SK-N-SH (cell line): Measurements from ENCODE around the gene CFAP299. TPM values are rescaled to one million over a fixed set of nuclear protein-coding genes. Genes with fewer than 3 reads are reported as not detected.

Source experiments
- CTCF ChIA-PET: fragments of 300-600, 350-600 bp; formaldehyde crosslinking; extraction: SDS; loops from one replicate; lab custom pipeline; 2021; lab: Yijun Ruan, JAX
- POLR2A ChIA-PET: fragments of 350-600 bp; sonication (Branson Sonifier 250); formaldehyde crosslinking; extraction: SDS; loops from one replicate; lab custom pipeline; 2020; ENCODE audit warnings: antibody characterized with exemption, inconsistent platforms; lab: Yijun Ruan, JAX
- DNase-seq: peaks from one replicate; pipeline ENCODE4 v3.0.0; 2012
- H2AFZ ChIP-seq: fragments of 200-600 bp; sonication (generic); 2 replicates; pipeline ENCODE4 v1.8.1; 2016; ENCODE audit warnings: antibody characterized with exemption, mild to moderate bottlenecking, low read depth
- H3F3A ChIP-seq: fragments of 200-600 bp; sonication (generic); replicated peaks from 2 replicates; pipeline ENCODE3; 2016; ENCODE audit warnings: antibody characterized with exemption, mild to moderate bottlenecking; ENCODE audit not compliant: insufficient read depth
- H3K27ac ChIP-seq, 2 experiments: fragments of 200-500 bp in 1 of 2; fragments of 200-600 bp in 1 of 2; sonication (Bioruptor generic) in 1 of 2; sonication (generic), shearing (Covaris generic) in 1 of 2; 2 replicates each; pipeline versions ENCODE4 v1.5.1 to v1.6.1; 2014 to 2016; ENCODE audit warnings: low read depth in 2 of 2, inconsistent platforms in 1 of 2, low read length in 1 of 2, mild to moderate bottlenecking in 1 of 2, mixed read lengths in 1 of 2
- H3K27me3 ChIP-seq: fragments of 200-600 bp; sonication (generic), shearing (Covaris generic); 2 replicates; pipeline ENCODE4 v1.6.1; 2016; ENCODE audit warnings: mixed run types; ENCODE audit not compliant: insufficient read depth
- H3K36me3 ChIP-seq, 2 experiments: fragments of 200-500 bp in 1 of 2; fragments of 200-600 bp in 1 of 2; sonication (Bioruptor generic) in 1 of 2; sonication (generic) in 1 of 2; replicated peaks in 1 of 2; 2 replicates each; pipeline versions ENCODE3 to v1.5.1; 2014 to 2016; ENCODE audit warnings: low read length in 1 of 2, mild to moderate bottlenecking in 1 of 2; ENCODE audit not compliant: insufficient read depth in 2 of 2, control insufficient read depth in 1 of 2
- H3K4me1 ChIP-seq, 2 experiments: fragments of 200-500 bp in 1 of 2; fragments of 200-600 bp in 1 of 2; sonication (Bioruptor generic) in 1 of 2; sonication (generic), shearing (Covaris generic) in 1 of 2; 2 replicates each; pipeline versions ENCODE4 v1.5.1 to v1.6.1; 2014 to 2016; ENCODE audit warnings: low read depth in 1 of 2, low read length in 1 of 2, mixed run types in 1 of 2; ENCODE audit not compliant: insufficient read depth in 2 of 2, control insufficient read depth in 1 of 2
- H3K4me2 ChIP-seq: fragments of 200-600 bp; sonication (generic), shearing (Covaris generic); 2 replicates; pipeline ENCODE4 v1.6.1; 2017; ENCODE audit warnings: mixed run types
- H3K4me3 ChIP-seq, 2 experiments: fragments of 200-500 bp in 1 of 2; fragments of 200-600 bp in 1 of 2; sonication (Bioruptor generic) in 1 of 2; sonication (generic), shearing (Covaris generic) in 1 of 2; 2 replicates each; pipeline versions ENCODE4 v1.5.1 to v1.8.1; 2014 to 2016; ENCODE audit warnings: low read depth in 2 of 2, inconsistent platforms in 1 of 2, low read length in 1 of 2, mild to moderate bottlenecking in 1 of 2, mixed read lengths in 1 of 2, moderate library complexity in 1 of 2
- H3K79me2 ChIP-seq: fragments of 200-600 bp; sonication (generic); 2 replicates; pipeline ENCODE4 v1.8.1; 2017; ENCODE audit warnings: mild to moderate bottlenecking; ENCODE audit not compliant: insufficient read depth
- H3K9ac ChIP-seq: fragments of 200-600 bp; sonication (generic); 2 replicates; pipeline ENCODE4 v1.6.1; 2017; ENCODE audit warnings: mixed run types
- H3K9me2 ChIP-seq: fragments of 200-600 bp; sonication (generic); 2 replicates; pipeline ENCODE4 v1.6.1; 2017; ENCODE audit warnings: mixed run types
- H3K9me3 ChIP-seq: fragments of 200-600 bp; sonication (generic); 2 replicates; pipeline ENCODE4 v1.6.1; 2017; ENCODE audit warnings: mixed run types, mild to moderate bottlenecking, moderate library complexity
- H4K20me1 ChIP-seq: fragments of 200-600 bp; sonication (generic); 2 replicates; pipeline ENCODE4 v1.6.1; 2017; ENCODE audit warnings: mild to moderate bottlenecking, mixed run types; ENCODE audit not compliant: insufficient read depth
- CHD2 ChIP-seq: fragments of 150-350 bp; IDR thresholded peaks from 2 replicates; pipeline ENCODE4 v1.6.1; 2018; ENCODE audit warnings: low read length; ENCODE audit not compliant: partially characterized antibody
- ELF1 ChIP-seq: IDR thresholded peaks from 2 replicates; pipeline ENCODE4 v1.4.0; 2012
- EZH2phosphoT487 ChIP-seq: fragments of 200-600 bp; sonication (generic); IDR thresholded peaks from 2 replicates; pipeline ENCODE4 v1.6.1; 2017; ENCODE audit warnings: low read depth, mixed run types, mild to moderate bottlenecking, antibody characterized with exemption, moderate library complexity, borderline replicate concordance
- GABPA ChIP-seq: IDR thresholded peaks from 2 replicates; pipeline ENCODE4 v1.4.0; 2012; ENCODE audit warnings: low read depth, mild to moderate bottlenecking
- JUND ChIP-seq: IDR thresholded peaks from 2 replicates; pipeline ENCODE4 v1.4.0; 2012
- MEF2A ChIP-seq: IDR thresholded peaks from 2 replicates; pipeline ENCODE4 v1.4.0; 2012; ENCODE audit warnings: low read depth, borderline replicate concordance
- MXI1 ChIP-seq: IDR thresholded peaks from 2 replicates; pipeline ENCODE4 v1.6.1; 2012; ENCODE audit warnings: mild to moderate bottlenecking, low read depth, low read length, improper control_type of control experiment
- NRF1 ChIP-seq: IDR thresholded peaks from 2 replicates; pipeline ENCODE4 v1.6.1; 2012; ENCODE audit warnings: low read depth, mild to moderate bottlenecking, low read length
- POLR2AphosphoS5 ChIP-seq: IDR thresholded peaks from 2 replicates; pipeline ENCODE4 v1.6.1; 2012; ENCODE audit warnings: low read depth, low read length
- RAD21 ChIP-seq: IDR thresholded peaks from 2 replicates; pipeline ENCODE4 v1.6.1; 2012; ENCODE audit warnings: mild to moderate bottlenecking, low read length
- SIN3A ChIP-seq: IDR thresholded peaks from 2 replicates; pipeline ENCODE4 v1.6.1; 2012; ENCODE audit warnings: low read depth, mild to moderate bottlenecking, low read length, moderate library complexity, borderline replicate concordance
- polyA plus RNA-seq, 3 experiments: library from polyadenylated mRNA; depleted of rRNA; stranded (reverse); fragments of >200 nt; gene quantifications; 2 replicates each; pipeline ENCODE4 v1.2.3, GENCODE V29; 2012
- TF ChIP-seq, protein P1 (sequence below): IDR thresholded peaks from 2 replicates; pipeline ENCODE4 v1.4.0; 2012; ENCODE audit warnings: low read depth
- TF ChIP-seq, protein P2 (sequence below): IDR thresholded peaks from 2 replicates; pipeline ENCODE4; 2012
- TF ChIP-seq, protein P3 (sequence below): fragments of 150-350 bp; IDR thresholded peaks from 2 replicates; pipeline ENCODE4 v1.6.1; 2017; ENCODE audit warnings: antibody characterized with exemption, low read length, low read depth, borderline replicate concordance
- TF ChIP-seq, protein P4 (sequence below): IDR thresholded peaks from 2 replicates; pipeline ENCODE4 v1.6.1; 2012; ENCODE audit warnings: mild to moderate bottlenecking, low read depth, low read length, moderate library complexity

The CFAP299 gene
- polyA plus RNA-seq, 1 of the 3 experiments (the other 2 are of a cell fraction), result 1.2 TPM

DNA sequence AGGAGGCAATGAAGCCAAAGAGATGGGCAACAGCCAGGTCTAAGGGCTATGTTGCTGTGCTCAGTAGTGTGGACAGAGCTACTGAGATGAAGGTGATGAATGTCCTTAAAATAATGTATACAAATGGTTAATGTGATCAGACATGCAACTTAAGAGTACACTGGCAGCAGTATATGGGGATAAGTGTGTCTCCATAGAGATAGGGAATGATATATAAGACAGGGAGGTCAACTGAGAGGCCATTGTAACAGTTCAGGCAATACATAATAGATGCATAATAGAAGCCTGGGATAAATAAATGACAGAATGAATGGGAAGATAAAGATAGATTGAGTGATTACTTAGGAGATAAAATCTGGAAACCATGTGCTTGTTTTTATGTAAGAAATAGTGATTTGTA lies 250.0 kb downstream of the CFAP299 start:
- no peaks in the 10 kb centered on the region for H3K79me2 ChIP-seq
- H3K27me3 ChIP-seq, result no peaks in the 10 kb centered on the region
- POLR2A ChIA-PET, result no interaction called here
- no peak overlapping the region for H3K4me2 ChIP-seq
- no peaks in the 10 kb centered on the region for H3K9me2 ChIP-seq
- no peaks in the 10 kb centered on the region for H3K4me1 ChIP-seq
- TF ChIP-seq POLR2AphosphoS5 (no peak), NRF1 (no peak), MXI1 (no peak), MEF2A (no peak), ELF1 (no peak), CHD2 (no peak), EZH2phosphoT487 (no peak), RAD21 (no peak), SIN3A (no peak), JUND (no peak), GABPA (no peak)
- TF ChIP-seq, protein P1, sequence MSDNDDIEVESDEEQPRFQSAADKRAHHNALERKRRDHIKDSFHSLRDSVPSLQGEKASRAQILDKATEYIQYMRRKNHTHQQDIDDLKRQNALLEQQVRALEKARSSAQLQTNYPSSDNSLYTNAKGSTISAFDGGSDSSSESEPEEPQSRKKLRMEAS, result no peak
- TF ChIP-seq, protein P2, sequence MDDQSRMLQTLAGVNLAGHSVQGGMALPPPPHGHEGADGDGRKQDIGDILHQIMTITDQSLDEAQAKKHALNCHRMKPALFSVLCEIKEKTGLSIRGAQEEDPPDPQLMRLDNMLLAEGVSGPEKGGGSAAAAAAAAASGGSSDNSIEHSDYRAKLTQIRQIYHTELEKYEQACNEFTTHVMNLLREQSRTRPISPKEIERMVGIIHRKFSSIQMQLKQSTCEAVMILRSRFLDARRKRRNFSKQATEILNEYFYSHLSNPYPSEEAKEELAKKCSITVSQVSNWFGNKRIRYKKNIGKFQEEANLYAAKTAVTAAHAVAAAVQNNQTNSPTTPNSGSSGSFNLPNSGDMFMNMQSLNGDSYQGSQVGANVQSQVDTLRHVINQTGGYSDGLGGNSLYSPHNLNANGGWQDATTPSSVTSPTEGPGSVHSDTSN, result no peak
- TF ChIP-seq, protein P3, sequence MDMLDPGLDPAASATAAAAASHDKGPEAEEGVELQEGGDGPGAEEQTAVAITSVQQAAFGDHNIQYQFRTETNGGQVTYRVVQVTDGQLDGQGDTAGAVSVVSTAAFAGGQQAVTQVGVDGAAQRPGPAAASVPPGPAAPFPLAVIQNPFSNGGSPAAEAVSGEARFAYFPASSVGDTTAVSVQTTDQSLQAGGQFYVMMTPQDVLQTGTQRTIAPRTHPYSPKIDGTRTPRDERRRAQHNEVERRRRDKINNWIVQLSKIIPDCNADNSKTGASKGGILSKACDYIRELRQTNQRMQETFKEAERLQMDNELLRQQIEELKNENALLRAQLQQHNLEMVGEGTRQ, result no peak
- TF ChIP-seq, protein P4, sequence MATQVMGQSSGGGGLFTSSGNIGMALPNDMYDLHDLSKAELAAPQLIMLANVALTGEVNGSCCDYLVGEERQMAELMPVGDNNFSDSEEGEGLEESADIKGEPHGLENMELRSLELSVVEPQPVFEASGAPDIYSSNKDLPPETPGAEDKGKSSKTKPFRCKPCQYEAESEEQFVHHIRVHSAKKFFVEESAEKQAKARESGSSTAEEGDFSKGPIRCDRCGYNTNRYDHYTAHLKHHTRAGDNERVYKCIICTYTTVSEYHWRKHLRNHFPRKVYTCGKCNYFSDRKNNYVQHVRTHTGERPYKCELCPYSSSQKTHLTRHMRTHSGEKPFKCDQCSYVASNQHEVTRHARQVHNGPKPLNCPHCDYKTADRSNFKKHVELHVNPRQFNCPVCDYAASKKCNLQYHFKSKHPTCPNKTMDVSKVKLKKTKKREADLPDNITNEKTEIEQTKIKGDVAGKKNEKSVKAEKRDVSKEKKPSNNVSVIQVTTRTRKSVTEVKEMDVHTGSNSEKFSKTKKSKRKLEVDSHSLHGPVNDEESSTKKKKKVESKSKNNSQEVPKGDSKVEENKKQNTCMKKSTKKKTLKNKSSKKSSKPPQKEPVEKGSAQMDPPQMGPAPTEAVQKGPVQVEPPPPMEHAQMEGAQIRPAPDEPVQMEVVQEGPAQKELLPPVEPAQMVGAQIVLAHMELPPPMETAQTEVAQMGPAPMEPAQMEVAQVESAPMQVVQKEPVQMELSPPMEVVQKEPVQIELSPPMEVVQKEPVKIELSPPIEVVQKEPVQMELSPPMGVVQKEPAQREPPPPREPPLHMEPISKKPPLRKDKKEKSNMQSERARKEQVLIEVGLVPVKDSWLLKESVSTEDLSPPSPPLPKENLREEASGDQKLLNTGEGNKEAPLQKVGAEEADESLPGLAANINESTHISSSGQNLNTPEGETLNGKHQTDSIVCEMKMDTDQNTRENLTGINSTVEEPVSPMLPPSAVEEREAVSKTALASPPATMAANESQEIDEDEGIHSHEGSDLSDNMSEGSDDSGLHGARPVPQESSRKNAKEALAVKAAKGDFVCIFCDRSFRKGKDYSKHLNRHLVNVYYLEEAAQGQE, result no peak
- TF ChIP-seq, all 33 proteins: peak for 0
- Histone ChIP-seq H4K20me1 (no peaks in the 10 kb centered on the region), H3K9ac (no peak overlapping the region), H3K9me3 (no peaks in the 10 kb centered on the region), H3K27ac (no peak overlapping the region), H3K36me3 (peaks cover 0 to 6% of the 10 kb centered on the region in 2 experiments), H2AFZ (no peak overlapping the region), H3K4me3 (no peak overlapping the region), H3F3A (no peaks in the 10 kb centered on the region)
- no peak for DNase-seq
- CTCF ChIA-PET, result no interaction called here
